ENCODE measurements around the gene CRHR2. TPM values are rescaled to one million over a fixed set of nuclear protein-coding genes. Genes with fewer than 3 reads are reported as not detected.

Gene CRHR2
- total RNA-seq, 6 experiments from 2014 or later, result not detected

DNA sequence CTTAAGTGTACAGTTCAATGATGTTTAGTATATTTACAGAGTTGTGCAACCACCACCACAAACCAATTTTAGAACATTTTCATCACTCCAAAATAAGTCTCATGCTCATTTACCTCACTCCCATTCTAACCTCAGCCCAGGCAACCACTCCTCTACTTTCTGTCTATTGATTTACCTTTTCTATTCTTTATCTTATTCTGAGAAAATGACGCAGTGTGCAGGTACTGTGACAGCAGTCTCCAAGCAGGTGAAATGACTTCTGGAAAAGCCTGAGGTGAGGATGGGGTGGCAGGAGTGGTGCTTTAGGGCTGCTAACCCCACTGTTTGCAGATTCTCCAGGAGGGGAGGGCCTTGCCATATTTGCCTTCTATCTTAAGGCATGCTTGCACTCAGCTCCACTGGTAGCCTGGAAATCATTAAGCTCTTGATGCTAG lies 48.0 kb downstream of the CRHR2 start:
- no peak for TF ChIP-seq POLR2A (IDR thresholded peaks at IDR 0.05)
- TF ChIP-seq, protein P1, sequence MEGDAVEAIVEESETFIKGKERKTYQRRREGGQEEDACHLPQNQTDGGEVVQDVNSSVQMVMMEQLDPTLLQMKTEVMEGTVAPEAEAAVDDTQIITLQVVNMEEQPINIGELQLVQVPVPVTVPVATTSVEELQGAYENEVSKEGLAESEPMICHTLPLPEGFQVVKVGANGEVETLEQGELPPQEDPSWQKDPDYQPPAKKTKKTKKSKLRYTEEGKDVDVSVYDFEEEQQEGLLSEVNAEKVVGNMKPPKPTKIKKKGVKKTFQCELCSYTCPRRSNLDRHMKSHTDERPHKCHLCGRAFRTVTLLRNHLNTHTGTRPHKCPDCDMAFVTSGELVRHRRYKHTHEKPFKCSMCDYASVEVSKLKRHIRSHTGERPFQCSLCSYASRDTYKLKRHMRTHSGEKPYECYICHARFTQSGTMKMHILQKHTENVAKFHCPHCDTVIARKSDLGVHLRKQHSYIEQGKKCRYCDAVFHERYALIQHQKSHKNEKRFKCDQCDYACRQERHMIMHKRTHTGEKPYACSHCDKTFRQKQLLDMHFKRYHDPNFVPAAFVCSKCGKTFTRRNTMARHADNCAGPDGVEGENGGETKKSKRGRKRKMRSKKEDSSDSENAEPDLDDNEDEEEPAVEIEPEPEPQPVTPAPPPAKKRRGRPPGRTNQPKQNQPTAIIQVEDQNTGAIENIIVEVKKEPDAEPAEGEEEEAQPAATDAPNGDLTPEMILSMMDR (IDR thresholded peaks at IDR 0.05), result no peak
- no peak overlapping the region for H3K4me3 ChIP-seq
- 92% methylated on average over 1 of the region's 1 CpG for WGBS (ENCODE audit: insufficient coverage, low coverage, low lambda C conversion rate, missing lambda C conversion rate)
- intact Hi-C loops (cut with DNase I), result no loop called here
- no peak for DNase-seq
- H3K27ac ChIP-seq, result no peak overlapping the region
- no peaks in the 10 kb centered on the region for H3K27me3 ChIP-seq
- no peaks in the 10 kb centered on the region for H3K9me3 ChIP-seq
- no peaks in the 10 kb centered on the region for H3K4me1 ChIP-seq
- ATAC-seq, result no peak
- peaks cover 0 to 48% (median 24%) of the 10 kb centered on the region in 4 donors for H3K36me3 ChIP-seq

DNA sequence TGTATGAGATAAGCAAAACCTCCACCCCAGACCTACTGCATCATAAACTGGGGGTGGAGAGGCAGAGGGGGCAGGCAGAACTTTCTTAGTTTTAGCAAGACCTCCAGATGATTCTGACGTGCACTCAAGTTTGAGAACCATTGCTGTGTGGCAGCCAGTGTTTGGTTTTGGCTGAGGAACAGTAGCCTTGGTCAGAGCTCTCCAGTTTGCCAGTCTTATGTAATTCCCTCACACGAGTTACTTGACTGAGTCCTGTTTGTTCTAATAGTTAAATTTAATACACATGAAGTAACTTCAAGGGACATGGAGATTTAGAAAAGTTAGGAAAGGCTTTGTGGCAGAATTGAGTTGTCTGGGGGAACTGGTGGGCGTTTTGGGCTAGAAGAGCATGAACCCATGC lies 49.0 kb downstream of the CRHR2 start:
- Histone ChIP-seq H3K36me3 (peaks cover 0 to 58% (median 27%) of the 10 kb centered on the region in 4 donors), H3K27me3 (no peaks in the 10 kb centered on the region), H3K4me1 (no peaks in the 10 kb centered on the region), H3K9me3 (no peaks in the 10 kb centered on the region), H3K27ac (no peak overlapping the region), H3K4me3 (no peak overlapping the region)
- DNase-seq (no peak), ATAC-seq (no peak)
- TF ChIP-seq, protein P1 (IDR thresholded peaks at IDR 0.05), result no peak
- no peak for TF ChIP-seq POLR2A (IDR thresholded peaks at IDR 0.05)
- 89% methylated on average over 2 of the region's 3 CpGs for WGBS (ENCODE audit: insufficient coverage, low coverage, low lambda C conversion rate, missing lambda C conversion rate)
- intact Hi-C loops (cut with DNase I), result no loop called here

DNA sequence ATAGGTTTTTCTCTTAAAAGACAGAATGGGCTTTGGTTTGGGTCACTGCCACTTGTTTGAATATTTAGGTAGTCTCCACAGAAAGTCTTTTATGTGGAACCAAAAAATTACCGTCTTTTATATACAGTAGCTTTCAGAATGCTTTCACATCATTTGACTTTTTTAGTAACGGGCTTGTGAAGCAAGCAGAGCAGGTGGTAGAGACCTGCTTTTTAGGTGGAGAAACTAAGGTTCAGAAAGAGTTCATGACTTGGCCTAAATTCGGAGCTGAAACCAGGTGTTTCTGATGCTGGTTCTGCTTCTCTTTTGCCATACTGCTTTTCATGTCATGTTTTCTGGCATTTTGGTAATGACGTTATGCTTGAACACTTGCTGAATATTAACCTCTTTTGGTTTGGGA lies 51.3 kb downstream of the CRHR2 start:
- Histone ChIP-seq H3K36me3 (peaks cover 0 to 73% (median 33%) of the 10 kb centered on the region in 4 donors), H3K4me3 (no peak overlapping the region), H3K9me3 (no peaks in the 10 kb centered on the region), H3K27me3 (no peaks in the 10 kb centered on the region), H3K4me1 (no peaks in the 10 kb centered on the region), H3K27ac (no peak overlapping the region)
- DNase-seq (no peak), ATAC-seq (no peak)
- 95% methylated on average over 4 of the region's 4 CpGs for WGBS (ENCODE audit: insufficient coverage, low coverage, low lambda C conversion rate, missing lambda C conversion rate)
- TF ChIP-seq POLR2A (IDR thresholded peaks at IDR 0.05), result no peak
- TF ChIP-seq, protein P1 (IDR thresholded peaks at IDR 0.05), result no peak
- intact Hi-C loops (cut with DNase I), result no loop called here

DNA sequence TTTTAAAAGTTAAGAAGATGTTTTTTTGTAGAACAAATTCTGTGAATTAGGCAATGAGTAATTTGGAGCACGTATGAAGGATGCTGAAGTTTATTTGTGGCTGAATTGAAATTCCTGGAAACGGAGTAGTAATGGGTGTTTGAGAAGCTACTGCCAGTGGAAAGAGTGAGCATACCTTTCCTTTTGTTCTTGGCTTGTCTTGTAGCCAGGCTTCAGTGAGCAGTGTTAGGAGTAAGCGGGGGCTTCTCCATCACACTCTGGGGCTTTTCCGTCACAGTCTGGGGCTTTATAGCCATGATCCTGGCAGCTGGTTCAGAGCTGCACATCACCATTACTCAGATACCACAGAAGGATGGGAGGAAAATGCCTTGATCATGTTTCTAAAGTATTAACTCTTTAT lies 55.2 kb downstream of the CRHR2 start:
- no peak for TF ChIP-seq POLR2A (IDR thresholded peaks at IDR 0.05)
- TF ChIP-seq, protein P1 (IDR thresholded peaks at IDR 0.05), result no peak
- Histone ChIP-seq H3K4me3 (no peak overlapping the region), H3K27ac (no peak overlapping the region), H3K4me1 (no peaks in the 10 kb centered on the region), H3K9me3 (no peaks in the 10 kb centered on the region), H3K36me3 (peaks cover 7 to 59% (median 37%) of the 10 kb centered on the region in 4 donors), H3K27me3 (no peaks in the 10 kb centered on the region)
- 81% methylated on average over 4 of the region's 4 CpGs for WGBS (ENCODE audit: insufficient coverage, low coverage, low lambda C conversion rate, missing lambda C conversion rate)
- intact Hi-C loops (cut with DNase I), result no loop called here
- no peak for DNase-seq
- no peak for ATAC-seq

DNA sequence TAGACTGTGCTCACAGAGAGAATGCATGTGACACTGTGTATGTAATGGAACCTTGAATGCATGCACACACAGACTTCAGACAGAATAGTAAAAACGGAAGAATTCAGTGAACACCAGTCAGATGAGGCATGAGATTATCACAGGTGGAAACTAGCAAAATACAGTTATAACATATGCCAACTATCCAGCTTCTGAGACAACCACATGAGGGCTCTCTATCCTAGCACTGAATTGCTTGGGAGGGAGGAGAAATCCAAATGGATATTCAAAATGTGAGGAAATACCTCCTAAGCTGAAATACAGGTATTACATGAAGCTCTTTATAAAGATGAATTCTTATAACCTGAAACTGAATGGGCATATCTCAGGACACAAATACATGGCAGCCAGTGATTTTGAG lies 57.0 kb downstream of the CRHR2 start:
- TF ChIP-seq, protein P1 (IDR thresholded peaks at IDR 0.05), result peak in 1 of 4 donors; percentile 24
- no peak for TF ChIP-seq POLR2A (IDR thresholded peaks at IDR 0.05)
- no peak for DNase-seq
- H3K36me3 ChIP-seq, result peaks cover 11 to 63% (median 40%) of the 10 kb centered on the region in 4 donors
- H3K4me1 ChIP-seq, result no peaks in the 10 kb centered on the region
- peak in 1 of 4 donors; percentile 39 for ATAC-seq
- no peaks in the 10 kb centered on the region for H3K27me3 ChIP-seq
- intact Hi-C loops (cut with DNase I), result no loop called here
- H3K27ac ChIP-seq, result no peak overlapping the region
- 69% methylated on average over 1 of the region's 1 CpG for WGBS (ENCODE audit: insufficient coverage, low coverage, low lambda C conversion rate, missing lambda C conversion rate)
- H3K9me3 ChIP-seq, result no peaks in the 10 kb centered on the region
- H3K4me3 ChIP-seq, result no peak overlapping the region

Measured in right lobe of liver (tissue), 6 donors.